GM12864 (cell line): ENCODE data around the gene STAT3.
"Not testable (repeated sequence)": the region's sequence is repeated elsewhere in the genome, so short reads cannot be mapped to it uniquely, and the experiment has no call there.

Experiments used
- DNase-seq: peaks from one replicate; pipeline ENCODE4 v3.0.0-alpha.2; 2011; ENCODE audit warnings: low read depth
- H3K4me3 ChIP-seq: 2 replicates; pipeline ENCODE4 v1.5.1; 2011; ENCODE audit warnings: mild to moderate bottlenecking, low read depth, low read length, control low read depth
- CTCF ChIP-seq: IDR thresholded peaks from 2 replicates; pipeline ENCODE4 v1.5.1; 2011; ENCODE audit warnings: low read depth, mild to moderate bottlenecking, moderate library complexity, low read length, control low read depth, inconsistent platforms; ENCODE audit errors: missing control alignments

STAT3 gene

GRCh38 chr17:42307362-42307927 lies 80.8 kb downstream of the STAT3 start:
- no peak for TF ChIP-seq CTCF
- DNase-seq, result no peak

DNA sequence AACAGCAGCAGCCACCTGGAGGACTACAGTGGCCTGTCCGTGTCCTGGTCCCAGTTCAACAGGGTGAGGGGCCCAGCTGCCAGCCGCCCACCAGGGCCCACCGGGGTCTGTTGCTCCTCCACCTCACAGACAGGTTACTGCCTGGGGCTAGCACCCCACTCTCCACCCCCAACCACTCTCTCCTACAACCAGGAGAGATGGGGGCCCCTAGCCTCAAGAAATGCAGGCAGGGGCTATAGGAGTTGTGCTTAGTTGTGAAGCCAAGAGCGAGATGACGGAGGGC lies 81.9 kb downstream of the STAT3 start:
- DNase-seq, result no peak
- no peak for TF ChIP-seq CTCF
- H3K4me3 ChIP-seq, result no peak overlapping the region

More at GRCh38 chr17:42307362-42307927, 80.8 kb downstream of the STAT3 start:
- no peak overlapping the region for H3K4me3 ChIP-seq

DNA sequence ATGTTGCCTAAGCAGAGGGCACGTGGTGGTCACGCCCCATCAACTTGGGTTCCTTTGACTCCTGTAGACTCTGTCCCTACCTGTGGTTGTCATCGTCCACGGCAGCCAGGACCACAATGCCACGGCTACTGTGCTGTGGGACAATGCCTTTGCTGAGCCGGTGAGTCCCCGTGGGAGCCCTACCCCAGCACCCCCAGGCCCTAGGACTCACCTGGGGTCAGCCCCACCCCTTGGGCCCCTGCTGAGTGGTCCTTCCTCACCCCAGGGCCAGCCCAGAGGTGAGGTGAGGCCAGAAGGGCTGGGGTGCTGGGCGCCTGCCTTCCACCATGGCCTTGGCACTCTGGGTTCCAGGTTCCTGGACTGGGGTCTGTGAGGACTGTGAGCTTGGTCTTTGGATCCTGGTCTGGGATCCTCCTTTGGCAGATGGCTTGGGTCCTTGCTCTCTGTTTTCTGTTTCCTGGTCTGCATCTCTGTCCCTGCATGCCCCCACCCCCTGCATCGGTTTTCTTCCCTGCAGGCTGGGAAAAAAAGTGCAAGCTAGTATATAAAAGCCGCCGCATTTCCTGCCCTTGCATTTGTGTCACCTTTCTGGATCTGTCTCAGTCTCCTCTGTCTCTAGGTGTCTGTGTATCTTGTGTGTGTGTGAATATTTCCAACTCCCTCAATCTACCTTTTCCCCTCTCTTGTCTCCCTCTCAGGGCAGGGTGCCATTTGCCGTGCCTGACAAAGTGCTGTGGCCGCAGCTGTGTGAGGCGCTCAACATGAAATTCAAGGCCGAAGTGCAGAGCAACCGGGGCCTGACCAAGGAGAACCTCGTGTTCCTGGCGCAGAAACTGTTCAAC lies 82.5 kb downstream of the STAT3 start:
- no peak overlapping the region for H3K4me3 ChIP-seq
- no peak for TF ChIP-seq CTCF
- no peak for DNase-seq

DNA sequence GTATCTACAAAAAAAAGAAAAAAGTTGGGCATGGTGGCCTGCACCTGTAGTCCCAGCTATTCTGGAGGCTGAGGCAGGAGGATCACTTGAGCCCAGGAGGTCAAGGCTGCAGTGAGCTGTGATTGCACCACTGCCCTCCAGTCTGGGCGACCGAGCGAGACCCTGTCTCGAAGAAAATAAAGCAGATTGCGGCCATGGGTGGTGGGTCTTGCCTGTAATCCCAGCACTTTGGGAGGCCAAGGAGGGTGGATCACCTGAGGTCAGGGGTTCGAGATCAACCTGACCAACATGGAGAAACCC lies 83.3 kb downstream of the STAT3 start:
- not testable (repeated sequence) for DNase-seq, H3K4me3 ChIP-seq

DNA sequence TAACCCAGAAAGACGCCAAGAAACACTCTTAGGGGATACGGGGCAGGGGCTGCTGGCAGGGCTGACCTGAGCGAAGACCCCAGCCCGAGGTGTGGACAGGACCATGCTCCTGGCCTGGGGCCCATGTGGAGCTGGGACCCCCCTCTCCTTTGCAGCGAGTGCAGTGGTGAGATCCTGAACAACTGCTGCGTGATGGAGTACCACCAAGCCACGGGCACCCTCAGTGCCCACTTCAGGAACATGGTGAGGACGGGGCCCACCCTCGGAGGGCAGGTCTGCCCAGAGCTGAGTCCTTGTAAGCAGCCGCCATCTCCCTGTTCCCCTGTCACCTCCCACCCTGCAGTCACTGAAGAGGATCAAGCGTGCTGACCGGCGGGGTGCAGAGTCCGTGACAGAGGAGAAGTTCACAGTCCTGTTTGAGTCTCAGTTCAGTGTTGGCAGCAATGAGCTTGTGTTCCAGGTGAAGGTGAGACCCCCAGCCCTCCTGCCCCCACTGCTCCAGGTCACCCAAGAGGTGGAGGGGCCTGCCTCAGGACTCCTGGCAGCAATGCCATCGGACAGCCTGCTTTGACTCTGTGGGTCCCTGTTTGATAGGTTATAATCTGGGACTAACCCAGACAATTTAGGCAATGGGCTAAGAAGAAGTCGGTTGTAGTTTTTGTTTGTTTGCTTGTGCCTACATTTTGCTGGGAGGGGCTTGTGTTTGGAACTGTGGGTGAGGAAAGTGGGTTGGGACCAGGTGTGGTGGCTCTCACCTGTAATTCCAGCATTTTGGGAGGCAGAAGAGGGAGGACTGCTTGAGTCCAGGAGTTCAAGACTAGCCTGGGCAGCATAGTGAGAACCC lies 83.8 kb downstream of the STAT3 start:
- DNase-seq, result no peak
- no peak overlapping the region for H3K4me3 ChIP-seq
- TF ChIP-seq CTCF, result no peak

DNA sequence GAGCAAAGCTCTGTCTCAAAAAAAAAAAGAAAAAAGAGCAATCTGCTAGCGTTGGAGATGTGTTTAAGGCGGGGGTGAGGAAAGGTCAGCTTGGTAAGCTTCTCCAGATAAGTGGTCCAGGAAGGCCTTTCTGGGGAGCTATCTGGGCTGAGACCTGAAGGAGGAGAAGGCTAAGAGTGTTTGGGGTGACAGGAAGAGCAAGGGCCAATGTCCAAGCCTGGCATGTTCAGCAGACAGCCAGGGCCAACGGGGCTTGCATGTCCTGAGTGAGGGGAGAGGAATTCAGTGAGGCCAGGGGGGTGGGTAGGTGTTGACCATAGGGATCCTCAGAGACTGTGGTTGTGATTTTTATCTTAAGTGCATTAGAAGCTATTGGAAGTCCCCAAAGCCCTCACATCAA lies 84.5 kb downstream of the STAT3 start:
- H3K4me3 ChIP-seq, result no peak overlapping the region
- TF ChIP-seq CTCF, result no peak
- DNase-seq, result no peak

- no peak overlapping the region for H3K4me3 ChIP-seq
- no peak for TF ChIP-seq CTCF
- DNase-seq, result no peak
Measured at GRCh38 chr17:42301022-42301421, 87.2 kb downstream of the STAT3 start.

DNA sequence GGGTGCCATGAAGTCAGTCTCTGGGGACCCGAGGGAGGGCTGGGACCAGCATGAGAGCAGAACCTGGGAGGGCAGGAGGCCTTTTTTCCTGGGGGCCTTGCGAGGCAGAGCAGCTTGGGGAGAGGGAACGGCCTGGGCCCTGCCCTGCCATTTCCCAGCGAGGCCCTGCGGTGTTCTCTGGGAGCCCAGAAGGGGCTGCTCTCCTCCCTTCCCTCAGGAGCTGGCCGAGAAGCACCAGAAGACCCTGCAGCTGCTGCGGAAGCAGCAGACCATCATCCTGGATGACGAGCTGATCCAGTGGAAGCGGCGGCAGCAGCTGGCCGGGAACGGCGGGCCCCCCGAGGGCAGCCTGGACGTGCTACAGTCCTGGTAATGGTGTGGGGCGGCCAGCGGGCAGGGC lies 88.3 kb downstream of the STAT3 start:
- not testable (repeated sequence) for H3K4me3 ChIP-seq, DNase-seq

- H3K4me3 ChIP-seq, DNase-seq: not testable (repeated sequence)
Measured at GRCh38 chr17:42299361-42299760, 88.9 kb downstream of the STAT3 start.

GRCh38 chr17:42297775-42298174 lies 90.5 kb downstream of the STAT3 start:
- not testable (repeated sequence) for DNase-seq, H3K4me3 ChIP-seq
